Medulla oblongata (tissue), 1 donor: ENCODE data around the gene ALPK3.

ENCODE experiments used
- DNase-seq: peaks from one replicate; pipeline ENCODE4 v3.0.0-alpha.2; 2015; ENCODE audit errors: extremely low spot score

The ALPK3 gene

DNA sequence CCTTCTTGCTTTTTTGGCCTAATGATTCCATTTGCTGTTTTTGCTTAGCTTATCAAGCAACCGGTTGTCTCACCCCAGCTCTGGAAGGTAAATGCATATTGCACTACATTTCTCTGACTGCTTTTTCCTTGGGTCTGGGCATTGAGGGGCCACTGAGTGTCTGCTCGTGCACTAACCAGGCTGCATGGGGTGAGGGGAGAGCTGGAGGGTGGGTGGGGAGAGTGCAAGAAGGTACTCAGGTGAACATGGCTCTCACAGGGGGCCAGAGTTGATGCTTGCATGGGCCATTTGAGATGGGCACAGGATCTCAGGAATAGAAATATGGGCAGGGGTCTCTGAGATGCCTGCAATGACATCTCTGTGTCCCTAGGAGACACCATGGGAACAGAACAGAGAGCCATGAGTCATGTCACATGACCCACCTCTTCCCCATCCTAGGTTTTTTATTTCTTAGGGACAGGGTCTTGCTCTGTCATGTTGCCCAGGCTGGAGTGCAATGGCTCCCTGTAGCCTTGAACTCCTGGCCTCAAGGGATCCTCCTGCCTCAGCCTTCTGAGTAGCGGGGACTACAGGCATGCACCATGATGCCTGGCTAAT lies 6.2 kb downstream of the ALPK3 start:
- no peak for DNase-seq

GRCh38 chr15:84824260-84825007 lies 7.3 kb downstream of the ALPK3 start:
- DNase-seq: peak; percentile 74

DNA sequence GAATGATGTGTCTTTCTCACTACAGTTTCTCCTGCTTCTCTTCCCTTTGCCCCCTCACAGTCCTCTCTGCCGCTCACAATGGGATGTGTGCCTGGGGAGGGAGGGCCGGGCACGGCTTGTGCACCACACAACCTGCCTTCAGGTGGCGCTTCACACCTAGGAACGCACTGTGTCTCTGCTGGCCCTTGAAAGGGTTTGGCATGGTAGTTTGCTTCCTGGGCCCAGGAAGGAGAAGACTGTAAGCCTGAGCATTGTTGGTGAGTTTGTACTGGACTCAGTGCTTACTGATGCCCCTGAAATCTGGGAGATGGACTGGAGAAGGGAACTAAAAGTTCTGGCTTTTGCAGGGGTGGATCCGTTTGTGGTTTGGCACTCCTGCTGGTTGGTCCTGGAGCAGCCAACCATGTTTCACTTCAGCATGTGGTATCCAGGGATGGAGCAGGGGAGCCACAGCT lies 9.2 kb downstream of the ALPK3 start:
- no peak for DNase-seq

DNA sequence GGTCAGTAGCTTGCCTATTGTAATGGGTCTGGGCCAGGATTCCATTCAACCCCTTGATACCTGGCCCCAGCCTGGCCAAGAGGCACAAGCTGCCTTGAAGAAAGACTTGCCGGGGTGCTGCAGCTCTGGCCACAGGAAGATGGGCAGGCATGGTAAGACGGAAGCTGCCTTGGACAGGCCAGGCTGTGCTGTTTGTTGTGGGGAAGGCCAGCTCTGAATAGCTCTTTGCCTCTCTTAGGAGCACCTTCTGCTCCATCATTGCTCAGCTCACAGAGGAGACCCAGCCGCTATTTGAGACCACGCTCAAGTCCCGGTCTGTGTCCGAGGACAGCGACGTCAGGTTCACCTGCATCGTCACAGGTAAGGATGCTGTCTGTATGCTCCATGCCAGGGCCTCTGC lies 10.1 kb downstream of the ALPK3 start:
- no peak for DNase-seq

DNA sequence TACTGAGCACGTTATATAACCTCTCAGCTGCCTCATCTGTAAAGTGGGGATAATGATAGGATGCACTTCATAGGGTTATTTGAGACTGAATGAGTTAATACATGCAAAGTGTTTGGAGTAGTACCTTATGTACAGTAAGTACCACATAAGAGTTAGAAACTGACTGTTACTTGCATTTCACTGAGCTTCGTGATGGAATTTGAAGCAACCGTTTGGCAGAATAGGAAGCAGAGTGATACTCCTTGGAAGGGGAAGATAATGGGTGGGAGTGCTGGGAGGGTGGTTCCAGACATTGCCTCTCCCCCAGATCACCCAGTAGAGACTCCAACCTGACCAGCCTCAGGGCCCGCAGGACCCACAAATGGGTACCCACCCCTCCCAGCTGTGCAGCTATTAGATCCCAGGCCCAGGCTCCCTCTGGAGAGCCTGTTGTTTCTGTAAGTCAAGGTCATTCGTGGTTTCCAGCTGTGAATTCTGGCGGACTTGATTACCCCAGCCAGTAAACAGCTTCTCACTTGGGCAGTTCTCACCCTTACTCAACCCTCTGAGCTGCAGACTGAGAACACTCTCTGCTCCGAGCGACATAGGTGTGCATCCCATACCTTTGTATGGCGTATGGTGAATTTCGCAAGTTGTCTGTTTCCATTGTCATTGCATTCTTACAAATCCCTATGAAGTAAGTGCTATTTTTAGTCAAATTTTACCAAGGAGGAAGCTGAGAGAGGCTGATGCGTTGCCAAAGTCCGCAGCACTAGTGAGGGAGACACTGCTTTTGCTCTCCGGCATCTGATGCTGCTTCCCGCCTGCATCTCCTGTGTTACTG lies 11.1 kb downstream of the ALPK3 start:
- DNase-seq: no peak

GRCh38 chr15:84829428-84829827 lies 12.3 kb downstream of the ALPK3 start:
- DNase-seq: no peak

DNA sequence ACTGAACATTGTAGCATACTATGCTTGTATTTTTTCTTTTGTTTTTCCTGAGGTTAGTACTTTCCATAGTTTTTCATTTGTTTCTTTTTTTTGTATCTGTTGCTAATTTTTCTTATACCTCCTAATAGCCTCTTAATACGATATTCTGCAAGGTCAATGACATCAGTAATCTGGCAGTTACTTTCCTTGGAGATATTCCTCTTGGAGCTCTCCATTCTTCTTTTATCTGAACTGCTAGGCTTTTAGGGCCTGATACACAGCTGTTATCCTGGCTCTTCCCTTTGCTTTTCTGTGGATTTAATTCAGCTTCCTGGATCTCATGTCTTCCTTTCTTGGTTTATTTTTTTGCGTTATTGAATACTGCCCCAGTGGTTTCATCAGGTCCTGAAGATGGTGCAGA lies 12.9 kb downstream of the ALPK3 start:
- DNase-seq: no peak

- DNase-seq: no peak
Measured at GRCh38 chr15:84831028-84831427, 13.9 kb downstream of the ALPK3 start.

DNA sequence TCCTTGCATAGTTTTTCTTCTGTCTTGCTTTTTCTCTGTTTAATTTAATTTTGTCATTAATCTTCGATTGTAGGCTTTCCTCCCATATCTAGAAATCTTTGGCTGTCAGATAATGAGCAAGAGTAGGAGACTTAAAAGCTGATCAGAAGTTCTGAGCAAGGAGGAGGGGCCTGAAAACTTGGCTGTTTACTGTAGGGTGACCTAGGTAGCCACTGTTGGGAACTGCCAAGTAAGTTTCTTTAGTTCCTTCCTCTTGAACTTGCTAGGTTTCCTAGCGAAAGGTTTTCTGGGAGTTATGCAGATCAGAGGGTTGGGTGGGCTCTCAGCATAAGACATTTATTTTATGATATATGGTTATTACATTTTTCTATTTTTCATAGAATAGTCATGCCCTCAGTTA lies 14.5 kb downstream of the ALPK3 start:
- no peak for DNase-seq

GRCh38 chr15:84832448-84833040 lies 15.4 kb downstream of the ALPK3 start:
- no peak for DNase-seq

DNA sequence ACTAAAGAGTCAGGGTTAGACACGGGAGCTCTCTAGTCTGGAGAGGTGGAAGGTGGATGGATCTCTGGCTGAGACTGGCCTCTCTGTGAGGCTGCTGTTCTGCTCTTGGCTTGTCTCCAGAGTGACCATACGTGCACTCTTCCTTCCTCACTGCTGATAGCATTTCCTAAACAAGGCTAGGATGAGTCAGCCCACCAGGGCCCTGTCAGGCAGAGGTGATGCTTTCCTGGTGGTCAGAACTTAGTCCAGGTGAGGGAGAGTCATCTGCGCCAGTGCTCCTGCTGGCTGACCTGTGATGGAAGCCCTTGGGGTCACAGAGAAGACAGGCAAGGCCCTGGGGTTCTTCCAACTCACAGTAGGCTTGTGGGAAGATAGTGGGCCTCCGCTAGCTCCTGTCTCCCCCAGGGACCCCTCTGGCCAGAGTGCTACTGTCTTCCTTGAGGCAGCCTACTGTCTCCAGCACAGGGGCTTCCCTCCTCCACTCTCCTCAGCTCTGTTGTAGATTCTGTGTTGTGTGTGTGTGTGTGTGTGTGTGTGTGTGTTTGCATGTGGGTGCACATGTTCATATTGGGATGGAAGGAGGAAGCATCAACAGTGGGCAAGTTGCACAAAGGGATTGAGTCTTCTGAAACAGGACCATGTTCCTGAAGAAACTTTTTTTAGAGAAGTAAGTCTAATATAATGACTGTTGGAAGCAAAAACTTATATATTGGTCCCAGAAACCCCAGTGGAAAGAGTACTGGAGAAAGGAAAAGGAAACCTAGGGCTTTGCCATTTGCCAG lies 16.5 kb downstream of the ALPK3 start:
- no peak for DNase-seq

DNA sequence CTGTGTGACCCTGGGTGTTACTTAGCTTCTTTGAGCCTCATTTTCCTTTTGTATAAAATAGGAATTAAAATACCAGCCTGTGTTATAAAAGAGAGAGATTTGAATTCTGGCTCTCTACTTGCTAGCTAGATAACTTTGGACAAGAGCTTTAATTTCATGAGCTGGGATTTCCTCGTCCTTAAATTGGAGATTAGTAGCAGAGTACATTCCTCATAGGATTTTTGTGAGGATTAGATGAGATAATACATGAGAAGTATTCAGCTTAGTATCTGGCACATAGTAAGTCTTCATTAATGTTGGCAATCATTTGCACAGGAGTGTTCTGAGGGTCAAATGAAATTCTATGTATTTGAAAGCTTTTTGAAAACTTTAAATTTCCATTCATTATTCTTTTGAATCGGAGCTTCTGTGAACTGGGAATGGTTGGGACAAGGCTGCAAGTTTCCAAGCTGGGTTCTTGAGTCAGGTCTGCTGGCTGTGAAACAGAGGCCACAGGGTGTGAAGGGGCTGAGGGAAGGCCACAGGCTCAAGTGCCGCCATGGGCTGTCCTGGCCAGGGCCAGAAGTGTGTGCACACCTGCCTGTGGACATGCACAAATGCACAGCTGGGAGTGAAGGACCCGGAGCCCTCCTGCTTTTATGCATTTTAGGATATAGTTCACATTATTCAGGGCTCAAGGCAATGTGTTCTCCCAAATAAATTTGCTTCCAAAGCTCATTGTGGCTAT lies 17.2 kb downstream of the ALPK3 start:
- DNase-seq: no peak

- DNase-seq: no peak
Measured at GRCh38 chr15:84834969-84835368, 17.8 kb downstream of the ALPK3 start.

DNA sequence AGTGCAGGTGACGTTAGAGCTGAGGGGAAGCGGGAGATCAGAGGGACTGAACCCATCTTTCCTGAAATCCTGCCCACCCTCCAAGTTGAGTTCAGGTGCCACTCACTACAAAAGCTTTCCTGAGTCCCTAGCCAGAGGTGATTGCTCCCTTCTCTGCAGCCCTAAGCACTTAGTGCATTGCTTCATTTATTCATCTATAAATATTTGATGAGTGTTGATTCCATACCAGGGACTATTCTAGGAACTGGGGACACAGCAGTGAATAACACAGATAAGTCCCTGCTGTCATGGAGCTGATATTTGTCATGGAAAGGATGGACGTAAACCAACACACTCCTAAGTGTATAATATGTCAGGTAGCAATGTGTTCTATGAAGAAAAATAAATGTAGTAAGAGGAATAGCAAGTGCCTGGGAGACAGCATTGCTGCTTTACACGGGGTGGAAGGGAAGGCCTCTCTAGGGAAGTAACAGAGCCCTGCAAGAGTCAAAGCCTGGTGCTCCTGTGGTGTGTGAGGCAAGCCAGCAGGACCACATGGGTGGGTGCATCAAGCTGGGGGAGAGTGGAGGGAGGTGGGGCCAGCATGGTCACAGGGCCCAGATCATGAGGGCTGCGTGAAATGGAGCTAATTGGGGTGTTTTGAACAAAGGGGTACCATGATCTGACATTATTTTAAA lies 18.6 kb downstream of the ALPK3 start:
- DNase-seq: no peak

- no peak for DNase-seq
Measured at GRCh38 chr15:84836844-84837243, 19.7 kb downstream of the ALPK3 start.

GRCh38 chr15:84839714-84840113 lies 22.6 kb downstream of the ALPK3 start:
- DNase-seq: no peak

- no peak for DNase-seq
Measured at GRCh38 chr15:84840255-84840654, 23.1 kb downstream of the ALPK3 start.

- peak; percentile 31 for DNase-seq
Measured at GRCh38 chr15:84840741-84841429, 23.7 kb downstream of the ALPK3 start.

- DNase-seq: no peak
Measured at GRCh38 chr15:84842781-84843180, 25.6 kb downstream of the ALPK3 start.

- DNase-seq: no peak
Measured at GRCh38 chr15:84844964-84845363, 27.8 kb downstream of the ALPK3 start.
